Activated CD8-positive, alpha-beta T cell treated with anti-CD3 and anti-CD28 coated beads for 36 hours (primary cell): ENCODE results near the gene OXA1L. TPM values are rescaled to one million over a fixed set of nuclear protein-coding genes. Genes with fewer than 3 reads are reported as not detected.

Experiments
- ATAC-seq: fragments of 200-7000 bp; cut with Tn5 transposase; one replicate; pipeline ENCODE4 v1.10.0; 2021; ENCODE audit warnings: mild to moderate bottlenecking, moderate library complexity
- CTCF ChIA-PET: fragments of 350-600 bp; sonication (Branson Sonifier 250); formaldehyde crosslinking; loops from one replicate; lab custom pipeline; 2021; ENCODE audit warnings: antibody characterized with exemption; lab: Charles Lee
- POLR2A ChIA-PET: fragments of 350-600 bp; sonication (Branson Sonifier 250); formaldehyde crosslinking; loops from one replicate; lab custom pipeline; 2021; ENCODE audit warnings: antibody characterized with exemption; lab: Charles Lee
- DNase-seq: peaks from one replicate; pipeline ENCODE4 v3.0.0-alpha.2; 2020
- H3K27ac Mint-ChIP-seq: one replicate; pipeline ENCODE4 v1.8.0; 2021; ENCODE audit warnings: mild to moderate bottlenecking, mixed read lengths
- H3K27me3 Mint-ChIP-seq: one replicate; pipeline ENCODE4 v1.8.0; 2021; ENCODE audit warnings: mixed read lengths
- H3K36me3 Mint-ChIP-seq: one replicate; pipeline ENCODE4 v1.8.0; 2021; ENCODE audit warnings: low read depth, mixed read lengths
- H3K4me1 Mint-ChIP-seq: one replicate; pipeline ENCODE4 v1.8.0; 2021; ENCODE audit warnings: low read depth, mixed read lengths
- H3K4me3 Mint-ChIP-seq: one replicate; pipeline ENCODE4 v1.8.0; 2021; ENCODE audit warnings: mild to moderate bottlenecking, moderate library complexity, mixed read lengths
- H3K9me3 Mint-ChIP-seq: one replicate; pipeline ENCODE4 v1.8.0; 2021; ENCODE audit warnings: mixed read lengths
- intact Hi-C: fragments of 100-400 bp; cut with micrococcal nuclease; formaldehyde crosslinking; loops from one replicate; pipeline ENCODE4 v1.10.0; 2022
- total RNA-seq, 2 experiments: library from RNA; stranded (reverse); gene quantifications; one replicate each; pipeline ENCODE4 v1.2.3, GENCODE V29; 2021
- TF ChIP-seq, protein P1 (sequence below): fragments of 200-600 bp; IDR thresholded peaks from one replicate; pipeline ENCODE4 v1.8.0; 2022; ENCODE audit warnings: antibody characterized with exemption, mild to moderate bottlenecking

Gene OXA1L
- total RNA-seq, 2 experiments from 2014 or later: 134 to 140 TPM

DNA sequence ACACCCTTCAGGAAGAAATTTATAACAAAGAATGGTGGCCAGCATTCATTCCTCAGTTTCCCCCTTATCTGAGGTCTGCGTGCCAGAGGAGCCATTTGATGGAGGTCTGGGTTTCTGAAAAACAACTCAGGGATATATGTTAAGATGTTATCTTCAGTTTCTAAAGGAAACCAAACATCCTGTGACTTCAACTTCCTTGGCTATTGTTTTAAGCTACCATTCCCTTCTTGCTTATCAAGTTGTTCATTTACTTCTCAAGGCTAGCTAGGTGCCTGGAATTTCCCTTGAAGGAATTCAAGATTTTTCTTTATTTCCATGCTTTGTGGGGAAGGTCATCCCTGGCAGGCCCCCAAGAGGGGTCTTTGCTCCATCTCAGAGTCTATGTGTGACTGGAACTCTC, 27.1 kb upstream of the OXA1L start:
- H3K4me3 Mint-ChIP-seq: no peak overlapping the region
- H3K36me3 Mint-ChIP-seq: no peaks in the 10 kb centered on the region
- peaks cover 7% of the 10 kb centered on the region for H3K4me1 Mint-ChIP-seq
- ATAC-seq: no peak
- ChIA-PET CTCF (interaction anchor here (1.3 kb wide), 1 partner anchor 84 kb away, joined by 3 read pairs; no protein-coding TSS in a partner anchor), POLR2A (interaction anchor here (0.6 to 0.9 kb wide), 2 partner anchors 28 to 532 kb away, joined by 3 read pairs; no protein-coding TSS in a partner anchor)
- peaks cover 4% of the 10 kb centered on the region for H3K27me3 Mint-ChIP-seq
- H3K27ac Mint-ChIP-seq: no peak overlapping the region
- H3K9me3 Mint-ChIP-seq: no peaks in the 10 kb centered on the region
- TF ChIP-seq, protein P1, sequence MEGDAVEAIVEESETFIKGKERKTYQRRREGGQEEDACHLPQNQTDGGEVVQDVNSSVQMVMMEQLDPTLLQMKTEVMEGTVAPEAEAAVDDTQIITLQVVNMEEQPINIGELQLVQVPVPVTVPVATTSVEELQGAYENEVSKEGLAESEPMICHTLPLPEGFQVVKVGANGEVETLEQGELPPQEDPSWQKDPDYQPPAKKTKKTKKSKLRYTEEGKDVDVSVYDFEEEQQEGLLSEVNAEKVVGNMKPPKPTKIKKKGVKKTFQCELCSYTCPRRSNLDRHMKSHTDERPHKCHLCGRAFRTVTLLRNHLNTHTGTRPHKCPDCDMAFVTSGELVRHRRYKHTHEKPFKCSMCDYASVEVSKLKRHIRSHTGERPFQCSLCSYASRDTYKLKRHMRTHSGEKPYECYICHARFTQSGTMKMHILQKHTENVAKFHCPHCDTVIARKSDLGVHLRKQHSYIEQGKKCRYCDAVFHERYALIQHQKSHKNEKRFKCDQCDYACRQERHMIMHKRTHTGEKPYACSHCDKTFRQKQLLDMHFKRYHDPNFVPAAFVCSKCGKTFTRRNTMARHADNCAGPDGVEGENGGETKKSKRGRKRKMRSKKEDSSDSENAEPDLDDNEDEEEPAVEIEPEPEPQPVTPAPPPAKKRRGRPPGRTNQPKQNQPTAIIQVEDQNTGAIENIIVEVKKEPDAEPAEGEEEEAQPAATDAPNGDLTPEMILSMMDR: no peak
- intact Hi-C loops: no loop called here
- no peak for DNase-seq

DNA sequence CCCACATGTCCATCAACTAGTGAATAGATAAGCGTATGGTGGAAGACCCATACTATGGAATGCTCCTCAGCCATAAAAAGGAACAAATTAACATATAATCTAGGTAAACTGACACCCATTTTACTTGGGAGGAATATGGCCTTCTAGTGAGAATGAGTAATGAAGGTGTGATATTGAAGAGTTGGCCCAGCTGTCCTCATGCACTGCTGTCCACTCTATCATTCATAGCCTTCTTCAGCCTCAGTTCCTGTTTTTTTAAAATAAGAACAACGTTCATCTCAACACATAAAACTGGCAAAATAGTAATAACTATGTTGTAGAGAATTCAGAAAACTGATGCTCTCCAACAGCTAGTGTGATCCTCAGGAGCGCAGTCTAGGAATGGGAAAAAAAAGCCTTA, 26.5 kb upstream of the OXA1L start:
- intact Hi-C loops: no loop called here
- Mint-ChIP-seq H3K36me3 (no peaks in the 10 kb centered on the region), H3K27ac (no peak overlapping the region), H3K4me3 (no peak overlapping the region), H3K9me3 (no peaks in the 10 kb centered on the region), H3K27me3 (peaks cover 4% of the 10 kb centered on the region), H3K4me1 (peaks cover 7% of the 10 kb centered on the region)
- CTCF ChIA-PET: interaction anchor here (1.3 kb wide), 1 partner anchor 83 kb away, joined by 3 read pairs; no protein-coding TSS in a partner anchor
- no peak for ATAC-seq
- TF ChIP-seq, protein P1: no peak
- POLR2A ChIA-PET: no interaction called here
- DNase-seq: no peak

DNA sequence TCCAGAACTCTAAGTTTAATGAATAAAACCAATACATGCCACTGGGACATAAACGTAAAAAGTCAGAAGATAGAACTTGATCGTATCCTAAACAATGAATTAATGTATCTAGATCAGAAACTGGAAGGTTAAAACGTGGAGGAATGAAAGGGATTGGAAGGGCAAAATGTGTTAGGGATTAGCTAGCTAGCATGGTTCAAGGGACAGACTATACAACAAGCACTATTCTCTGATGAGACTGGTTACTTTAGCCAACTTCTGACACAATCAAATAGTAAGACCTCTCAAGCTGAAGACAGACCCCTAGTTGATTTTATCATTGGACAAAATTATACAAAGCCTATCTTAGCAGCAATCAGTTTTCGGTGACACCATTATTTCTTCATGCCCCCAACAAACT, 18.7 kb upstream of the OXA1L start:
- H3K36me3 Mint-ChIP-seq: no peaks in the 10 kb centered on the region
- H3K9me3 Mint-ChIP-seq: no peaks in the 10 kb centered on the region
- intact Hi-C loops: no loop called here
- DNase-seq: no peak
- H3K4me1 Mint-ChIP-seq: peaks cover 6% of the 10 kb centered on the region
- ATAC-seq: no peak
- ChIA-PET POLR2A (no interaction called here), CTCF (no interaction called here)
- peaks cover 16% of the 10 kb centered on the region for H3K27me3 Mint-ChIP-seq
- TF ChIP-seq, protein P1: no peak
- H3K4me3 Mint-ChIP-seq: no peak overlapping the region
- H3K27ac Mint-ChIP-seq: no peak overlapping the region

DNA sequence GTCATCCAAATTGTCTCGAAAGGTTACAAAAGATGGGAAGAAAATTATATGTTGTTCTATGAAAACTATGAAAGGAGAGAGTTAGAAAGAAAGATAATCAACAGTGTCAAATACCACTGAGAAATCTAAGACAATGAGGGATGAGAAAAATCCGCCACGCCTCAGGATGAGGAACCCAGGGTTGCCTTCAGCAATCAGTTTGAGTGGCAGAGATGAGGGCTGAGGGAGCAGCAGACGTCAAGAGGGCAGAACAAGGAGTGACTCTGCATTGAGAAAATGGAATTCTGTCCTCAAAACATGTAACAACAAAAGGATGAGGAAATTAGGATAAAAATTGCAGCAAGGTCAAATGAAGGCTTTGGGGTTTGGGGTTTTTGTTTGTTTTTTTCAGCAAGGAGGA, 18.3 kb upstream of the OXA1L start:
- intact Hi-C loops: no loop called here
- peaks cover 17% of the 10 kb centered on the region for H3K27me3 Mint-ChIP-seq

DNA sequence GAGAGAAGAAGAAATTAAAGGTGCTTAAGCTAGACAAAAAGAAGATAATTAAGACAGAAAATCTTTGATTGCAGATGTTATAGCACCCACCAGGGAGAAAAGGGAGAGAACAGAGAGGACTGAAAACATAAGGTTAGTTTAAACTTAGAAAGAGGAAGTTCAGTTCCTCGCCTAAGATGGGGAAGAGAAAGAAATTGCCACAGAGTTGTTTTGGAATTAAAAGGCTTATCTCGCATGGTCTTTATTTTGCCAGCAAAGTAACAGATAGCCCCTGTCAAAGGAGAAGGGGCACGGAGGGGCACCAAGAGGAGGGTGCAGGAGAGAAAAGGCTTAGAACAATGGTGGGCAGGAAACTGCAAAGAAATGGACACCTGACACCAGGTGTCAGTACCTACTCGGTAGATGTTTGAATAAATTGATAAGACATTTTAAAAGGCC, 17.8 kb upstream of the OXA1L start:
- Mint-ChIP-seq H3K9me3 (no peaks in the 10 kb centered on the region), H3K27ac (no peak overlapping the region), H3K4me3 (no peak overlapping the region), H3K27me3 (peaks cover 17% of the 10 kb centered on the region), H3K36me3 (no peaks in the 10 kb centered on the region), H3K4me1 (peaks cover 6% of the 10 kb centered on the region)
- intact Hi-C loops: no loop called here
- ATAC-seq: no peak
- TF ChIP-seq, protein P1: no peak
- no peak for DNase-seq
- ChIA-PET POLR2A (interaction anchor here (1.6 kb wide), 1 partner anchor 18 kb away, joined by 4 read pairs; the partner anchor contains the start of gene OXA1L), CTCF (interaction anchor here (1.0 to 1.9 kb wide), 2 partner anchors 16 to 74 kb away, joined by 3 to 9 read pairs; no protein-coding TSS in a partner anchor)

More for the DNA sequence above, 18.3 kb upstream of the OXA1L start:
- H3K36me3 Mint-ChIP-seq: no peaks in the 10 kb centered on the region
- no peaks in the 10 kb centered on the region for H3K9me3 Mint-ChIP-seq
- POLR2A ChIA-PET: no interaction called here
- DNase-seq (no peak), ATAC-seq (no peak)
- CTCF ChIA-PET: no interaction called here
- TF ChIP-seq, protein P1: no peak
- H3K4me1 Mint-ChIP-seq: peaks cover 6% of the 10 kb centered on the region
- no peak overlapping the region for H3K4me3 Mint-ChIP-seq
- H3K27ac Mint-ChIP-seq: no peak overlapping the region
